Hepatocyte (in vitro differentiated cells): Measurements from ENCODE around the gene FAM78A. TPM values are rescaled to one million over a fixed set of nuclear protein-coding genes. Genes with fewer than 3 reads are reported as not detected.

Experiments used
- DNase-seq: peaks from one replicate; pipeline ENCODE4 v3.0.0-alpha.2; 2016; ENCODE audit warnings: low spot score
- H2AFZ ChIP-seq: fragments of 200-600 bp; sonication (generic); 2 replicates; pipeline ENCODE4 v1.6.0; 2016; ENCODE audit warnings: antibody characterized with exemption, mild to moderate bottlenecking
- H3K27ac ChIP-seq: fragments of 200-600 bp; sonication (generic); 2 replicates; pipeline ENCODE4 v1.5.1; 2016; ENCODE audit warnings: mild to moderate bottlenecking
- H3K27me3 ChIP-seq: fragments of 200-600 bp; sonication (generic); 2 replicates; pipeline ENCODE4 v1.6.1; 2016
- H3K36me3 ChIP-seq: fragments of 200-600 bp; sonication (generic); replicated peaks from 2 replicates; pipeline ENCODE4 v1.5.1; 2016; ENCODE audit warnings: low read depth; ENCODE audit not compliant: insufficient read depth
- H3K4me1 ChIP-seq: fragments of 200-600 bp; sonication (generic); 2 replicates; pipeline ENCODE4 v1.5.1; 2016; ENCODE audit warnings: mild to moderate bottlenecking, moderate library complexity; ENCODE audit not compliant: insufficient read depth
- H3K4me2 ChIP-seq: fragments of 200-600 bp; sonication (generic); 2 replicates; pipeline ENCODE4 v1.6.0; 2016
- H3K4me3 ChIP-seq: fragments of 200-600 bp; sonication (generic); 2 replicates; pipeline ENCODE4 v1.5.1; 2016; ENCODE audit warnings: mild to moderate bottlenecking
- H3K79me2 ChIP-seq: fragments of 200-600 bp; sonication (generic); 2 replicates; pipeline ENCODE4 v1.6.0; 2017; ENCODE audit warnings: mild to moderate bottlenecking
- H3K9me2 ChIP-seq: fragments of 200-600 bp; sonication (generic); replicated peaks from 2 replicates; pipeline ENCODE4 v1.6.0; 2017; ENCODE audit warnings: mild to moderate bottlenecking; ENCODE audit not compliant: insufficient read depth
- H3K9me3 ChIP-seq: fragments of 200-600 bp; sonication (generic); 2 replicates; pipeline ENCODE4 v1.5.1; 2016; ENCODE audit warnings: low read depth, mild to moderate bottlenecking
- H4K20me1 ChIP-seq: fragments of 200-600 bp; sonication (generic); 2 replicates; pipeline ENCODE4 v1.6.0; 2016; ENCODE audit warnings: mild to moderate bottlenecking; ENCODE audit not compliant: insufficient read depth, poor library complexity, severe bottlenecking
- CTCF ChIP-seq: fragments of 200-600 bp; sonication (generic); IDR thresholded peaks from 2 replicates; pipeline ENCODE4 v1.5.1; 2016; ENCODE audit warnings: antibody characterized with exemption, mild to moderate bottlenecking; ENCODE audit not compliant: poor library complexity
- EZH2 ChIP-seq: fragments of 200-600 bp; sonication (generic); IDR thresholded peaks from 2 replicates; pipeline ENCODE4 v1.6.1; 2016; ENCODE audit warnings: antibody characterized with exemption, mild to moderate bottlenecking, borderline replicate concordance
- EZH2phosphoT487 ChIP-seq: fragments of 200-600 bp; sonication (generic); IDR thresholded peaks from one replicate; pipeline ENCODE4 v1.6.1; 2018; ENCODE audit warnings: antibody characterized with exemption, mild to moderate bottlenecking, low read depth, moderate library complexity; ENCODE audit not compliant: unreplicated experiment, severe bottlenecking
- WGBS: methylation state at CpG from one replicate; pipeline ENCODE4 v1.1.6; 2016; ENCODE audit warnings: low lambda C conversion rate; ENCODE audit errors: missing lambda C conversion rate; 5-methylcytosine and 5-hydroxymethylcytosine counted together
- polyA plus RNA-seq: library from polyadenylated mRNA; unstranded; fragments of >200 nt; fragmentation: Nextera tagmentation; extraction: Ambion mirVana; gene quantifications from 2 replicates; pipeline ENCODE4 v1.2.1, GENCODE V29; 2016
- total RNA-seq: library from RNA; depleted of rRNA; stranded (reverse); fragments of >200 nt; gene quantifications from 2 replicates; pipeline ENCODE4 v1.2.3, GENCODE V29; 2014

Gene FAM78A
- total and polyA plus RNA-seq, 2 experiments from 2014 or later, result 0.27 TPM; not detected in 1

GRCh38 chr9:131320031-131320685 is 43.8 kb upstream of the FAM78A start:
- Histone ChIP-seq H3K27ac (no peak overlapping the region), H3K79me2 (no peaks in the 10 kb centered on the region)

GRCh38 chr9:131319486-131319885 is 43.2 kb upstream of the FAM78A start:
- TF ChIP-seq CTCF, result no peak
- TF ChIP-seq EZH2, result no peak
- no peak for TF ChIP-seq EZH2phosphoT487
- Histone ChIP-seq H2AFZ (no peak overlapping the region), H3K36me3 (no peaks in the 10 kb centered on the region), H3K4me1 (no peaks in the 10 kb centered on the region), H3K9me3 (no peaks in the 10 kb centered on the region), H4K20me1 (no peaks in the 10 kb centered on the region), H3K79me2 (no peaks in the 10 kb centered on the region), H3K27me3 (no peaks in the 10 kb centered on the region), H3K4me3 (no peak overlapping the region), H3K9me2 (no peaks in the 10 kb centered on the region), H3K4me2 (no peak overlapping the region), H3K27ac (no peak overlapping the region)
- 91% methylated on average over 12 of the region's 12 CpGs for WGBS
- no peak for DNase-seq

More at GRCh38 chr9:131320031-131320685, 43.8 kb upstream of the FAM78A start:
- DNase-seq, result no peak
- no peaks in the 10 kb centered on the region for H3K36me3 ChIP-seq
- no peaks in the 10 kb centered on the region for H4K20me1 ChIP-seq
- no peak overlapping the region for H2AFZ ChIP-seq
- H3K9me3 ChIP-seq, result no peaks in the 10 kb centered on the region
- H3K27me3 ChIP-seq, result no peaks in the 10 kb centered on the region
- 78% methylated on average over 19 of the region's 19 CpGs for WGBS
- H3K4me3 ChIP-seq, result no peak overlapping the region
- H3K4me1 ChIP-seq, result no peaks in the 10 kb centered on the region
- H3K9me2 ChIP-seq, result no peaks in the 10 kb centered on the region
- H3K4me2 ChIP-seq, result no peak overlapping the region
- TF ChIP-seq CTCF, result no peak
- TF ChIP-seq EZH2phosphoT487, result no peak
- no peak for TF ChIP-seq EZH2

GRCh38 chr9:131318231-131319085 is 42.1 kb upstream of the FAM78A start:
- Histone ChIP-seq H4K20me1 (no peaks in the 10 kb centered on the region), H3K36me3 (no peaks in the 10 kb centered on the region), H3K4me2 (no peak overlapping the region), H3K9me3 (no peaks in the 10 kb centered on the region), H3K79me2 (no peaks in the 10 kb centered on the region), H3K4me1 (no peaks in the 10 kb centered on the region), H3K4me3 (no peak overlapping the region), H2AFZ (no peak overlapping the region), H3K27me3 (no peaks in the 10 kb centered on the region), H3K9me2 (no peaks in the 10 kb centered on the region), H3K27ac (no peak overlapping the region)
- TF ChIP-seq EZH2phosphoT487, result no peak
- TF ChIP-seq CTCF, result no peak
- TF ChIP-seq EZH2, result no peak
- DNase-seq, result no peak
- 82% methylated on average over 23 of the region's 23 CpGs for WGBS
